Ascending aorta (tissue), 2 donors: ENCODE data around the gene IRF5. TPM values are rescaled to one million over a fixed set of nuclear protein-coding genes. Genes with fewer than 3 reads are reported as not detected.
"Not testable (repeated sequence)": the region's sequence is repeated elsewhere in the genome, so short reads cannot be mapped to it uniquely, and the experiment has no call there.

Source experiments
- DNase-seq, 2 donors: peaks; one replicate each; pipeline ENCODE4 v3.0.0-alpha.2; 2019; ENCODE audit warnings: low spot score in 2 of 2
- H3K27ac ChIP-seq, 2 donors: fragments of 200-600 bp; sonication (generic); one replicate each; pipeline ENCODE4 v1.5.1; 2016 to 2017; ENCODE audit warnings: mild to moderate bottlenecking in 1 of 2
- H3K27me3 ChIP-seq: fragments of 200-600 bp; sonication (generic); one replicate; pipeline ENCODE4 v1.5.1; 2017
- H3K36me3 ChIP-seq, 2 donors: fragments of 200-600 bp; sonication (generic); one replicate each; pipeline ENCODE4 v1.5.1; 2016
- H3K4me1 ChIP-seq, 2 donors: fragments of 200-600 bp; sonication (generic); one replicate each; pipeline ENCODE4 v1.5.1; 2016 to 2017; ENCODE audit warnings: mild to moderate bottlenecking in 1 of 2
- H3K4me3 ChIP-seq, 2 donors: fragments of 200-600 bp; sonication (generic); one replicate each; pipeline ENCODE4 v1.5.1; 2016 to 2017; ENCODE audit warnings: mild to moderate bottlenecking in 1 of 2
- H3K9me3 ChIP-seq, 2 donors: fragments of 200-600 bp; sonication (generic); one replicate each; pipeline ENCODE4 v1.5.1; 2016
- intact Hi-C: fragments of 100-400 bp; cut with DNase I; formaldehyde crosslinking; loops from one replicate; pipeline ENCODE4 v1.15.1; 2023
- total RNA-seq: library from RNA; depleted of rRNA; stranded (reverse); fragments of >200 nt; gene quantifications from one replicate; pipeline ENCODE4 v1.1.0, GENCODE V29; 2016
- TF ChIP-seq, protein P1 (sequence below), 3 experiments: fragments of 200-600 bp in 2 of 3; fragments of 450-650 bp in 1 of 3; sonication (generic) in 2 of 3; IDR thresholded peaks; one replicate each; pipeline ENCODE4 v1.5.1; 2016 to 2019; ENCODE audit warnings: antibody characterized with exemption in 3 of 3, mild to moderate bottlenecking in 1 of 3, moderate library complexity in 1 of 3

Gene IRF5
- total RNA-seq, 1 donor from 2014 or later, result not detected

- H3K9me3 ChIP-seq, result no peaks in the 10 kb centered on the region
- intact Hi-C loops, result no loop called here
- no peak overlapping the region for H3K27ac ChIP-seq
- H3K4me3 ChIP-seq, result no peak overlapping the region
- peaks cover 74 to 75% of the 10 kb centered on the region in 2 donors for H3K36me3 ChIP-seq
- no peaks in the 10 kb centered on the region for H3K4me1 ChIP-seq
- DNase-seq, result no peak
- TF ChIP-seq, protein P1, sequence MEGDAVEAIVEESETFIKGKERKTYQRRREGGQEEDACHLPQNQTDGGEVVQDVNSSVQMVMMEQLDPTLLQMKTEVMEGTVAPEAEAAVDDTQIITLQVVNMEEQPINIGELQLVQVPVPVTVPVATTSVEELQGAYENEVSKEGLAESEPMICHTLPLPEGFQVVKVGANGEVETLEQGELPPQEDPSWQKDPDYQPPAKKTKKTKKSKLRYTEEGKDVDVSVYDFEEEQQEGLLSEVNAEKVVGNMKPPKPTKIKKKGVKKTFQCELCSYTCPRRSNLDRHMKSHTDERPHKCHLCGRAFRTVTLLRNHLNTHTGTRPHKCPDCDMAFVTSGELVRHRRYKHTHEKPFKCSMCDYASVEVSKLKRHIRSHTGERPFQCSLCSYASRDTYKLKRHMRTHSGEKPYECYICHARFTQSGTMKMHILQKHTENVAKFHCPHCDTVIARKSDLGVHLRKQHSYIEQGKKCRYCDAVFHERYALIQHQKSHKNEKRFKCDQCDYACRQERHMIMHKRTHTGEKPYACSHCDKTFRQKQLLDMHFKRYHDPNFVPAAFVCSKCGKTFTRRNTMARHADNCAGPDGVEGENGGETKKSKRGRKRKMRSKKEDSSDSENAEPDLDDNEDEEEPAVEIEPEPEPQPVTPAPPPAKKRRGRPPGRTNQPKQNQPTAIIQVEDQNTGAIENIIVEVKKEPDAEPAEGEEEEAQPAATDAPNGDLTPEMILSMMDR (IDR thresholded peaks at IDR 0.05), result no peak
- no peaks in the 10 kb centered on the region for H3K27me3 ChIP-seq
These were observed 48.9 kb downstream of the IRF5 start for GRCh38 chr7:128986609-128987008.

DNA sequence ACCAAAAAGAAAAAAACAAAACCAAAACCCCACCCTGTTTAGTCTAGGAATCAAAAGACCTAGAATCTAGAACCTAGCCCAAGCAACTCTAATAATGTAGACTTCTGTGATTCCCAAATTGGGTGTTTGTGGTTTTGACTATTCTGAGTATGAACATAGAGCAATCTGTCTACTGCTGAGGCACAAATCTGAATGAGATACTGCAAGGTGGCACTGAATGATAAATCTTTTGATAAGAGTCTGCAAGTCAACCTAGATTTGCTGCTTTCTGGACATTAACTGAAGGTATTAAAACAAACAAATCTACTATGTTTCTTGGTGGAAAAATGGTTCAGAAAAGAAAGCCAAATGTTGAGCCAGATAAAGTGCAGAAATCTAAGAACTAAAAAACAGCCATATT is 50.6 kb downstream of the IRF5 start:
- Histone ChIP-seq H3K4me1 (no peaks in the 10 kb centered on the region), H3K36me3 (peaks cover 63 to 73% of the 10 kb centered on the region in 2 donors), H3K4me3 (no peak overlapping the region), H3K27ac (no peak overlapping the region), H3K27me3 (no peaks in the 10 kb centered on the region), H3K9me3 (no peaks in the 10 kb centered on the region)
- TF ChIP-seq, protein P1 (IDR thresholded peaks at IDR 0.05), result no peak
- no peak for DNase-seq
- intact Hi-C loops, result no loop called here

- Histone ChIP-seq H3K9me3 (no peaks in the 10 kb centered on the region), H3K27ac (no peak overlapping the region), H3K4me1 (no peaks in the 10 kb centered on the region), H3K36me3 (peaks cover 59 to 69% of the 10 kb centered on the region in 2 donors), H3K4me3 (no peak overlapping the region), H3K27me3 (no peaks in the 10 kb centered on the region)
- no peak for DNase-seq
- TF ChIP-seq, protein P1 (IDR thresholded peaks at IDR 0.05), result no peak
- intact Hi-C loops, result no loop called here
These were observed 52.2 kb downstream of the IRF5 start for GRCh38 chr7:128989961-128990360.

- no peaks in the 10 kb centered on the region for H3K27me3 ChIP-seq
- H3K4me1 ChIP-seq, result no peaks in the 10 kb centered on the region
- DNase-seq, result no peak
- intact Hi-C loops, result no loop called here
- no peak overlapping the region for H3K27ac ChIP-seq
- peaks cover 43 to 65% of the 10 kb centered on the region in 2 donors for H3K36me3 ChIP-seq
- H3K4me3 ChIP-seq, result no peak overlapping the region
- no peaks in the 10 kb centered on the region for H3K9me3 ChIP-seq
- TF ChIP-seq, protein P1 (IDR thresholded peaks at IDR 0.05), result no peak
These were observed 55.7 kb downstream of the IRF5 start for GRCh38 chr7:128993419-128993818.

GRCh38 chr7:128994560-128994959 is 56.8 kb downstream of the IRF5 start:
- H3K9me3 ChIP-seq, H3K4me3 ChIP-seq, intact Hi-C loops, H3K27ac ChIP-seq, H3K4me1 ChIP-seq, DNase-seq, H3K27me3 ChIP-seq: not testable (repeated sequence)
- H3K36me3 ChIP-seq, result peaks cover 52 to 68% of the 10 kb centered on the region in 2 donors

GRCh38 chr7:128997181-128997580 is 59.5 kb downstream of the IRF5 start:
- no peak for DNase-seq
- H3K9me3 ChIP-seq, result no peaks in the 10 kb centered on the region
- intact Hi-C loops, result no loop called here
- TF ChIP-seq, protein P1 (IDR thresholded peaks at IDR 0.05), result no peak
- peaks cover 59 to 79% of the 10 kb centered on the region in 2 donors for H3K36me3 ChIP-seq
- no peak overlapping the region for H3K27ac ChIP-seq
- no peaks in the 10 kb centered on the region for H3K4me1 ChIP-seq
- H3K4me3 ChIP-seq, result no peak overlapping the region
- no peaks in the 10 kb centered on the region for H3K27me3 ChIP-seq

Other genes starting within 250 kb of the IRF5 start
- 82.8 TPM for gene CALU, start 198.6 kb upstream of the IRF5 start, total RNA-seq
- not detected for gene OPN1SW, start 162.1 kb upstream of the IRF5 start, total RNA-seq
- 0.64 TPM for gene CCDC136, start 146.0 kb upstream of the IRF5 start, total RNA-seq
- 117 TPM for gene FLNC, start 107.5 kb upstream of the IRF5 start, total RNA-seq
- gene ATP6V1F, start 75.1 kb upstream of the IRF5 start, total RNA-seq, result 142 TPM
- gene KCP, start 27.2 kb upstream of the IRF5 start, total RNA-seq, result 1.2 TPM
- gene TNPO3, start 117.2 kb downstream of the IRF5 start, total RNA-seq, result 59.4 TPM
- gene TSPAN33, start 206.8 kb downstream of the IRF5 start, total RNA-seq, result 8.1 TPM